GM08714 (cell line): Measurements from ENCODE around the gene TSPAN2.
A peak's percentile ranks its signal among the peaks of the same experiment; 100 is the strongest.

Experiments
- H3K4me3 ChIP-seq: fragments of 200-500 bp; sonication (Bioruptor generic); 2 replicates; pipeline ENCODE4 v1.5.1; 2014; ENCODE audit warnings: mild to moderate bottlenecking, low read length, inconsistent platforms
- ZNF274 ChIP-seq: IDR thresholded peaks from 2 replicates; pipeline ENCODE4 v1.6.1; 2012; ENCODE audit warnings: mild to moderate bottlenecking, low read depth, low read length

TSPAN2 gene

DNA sequence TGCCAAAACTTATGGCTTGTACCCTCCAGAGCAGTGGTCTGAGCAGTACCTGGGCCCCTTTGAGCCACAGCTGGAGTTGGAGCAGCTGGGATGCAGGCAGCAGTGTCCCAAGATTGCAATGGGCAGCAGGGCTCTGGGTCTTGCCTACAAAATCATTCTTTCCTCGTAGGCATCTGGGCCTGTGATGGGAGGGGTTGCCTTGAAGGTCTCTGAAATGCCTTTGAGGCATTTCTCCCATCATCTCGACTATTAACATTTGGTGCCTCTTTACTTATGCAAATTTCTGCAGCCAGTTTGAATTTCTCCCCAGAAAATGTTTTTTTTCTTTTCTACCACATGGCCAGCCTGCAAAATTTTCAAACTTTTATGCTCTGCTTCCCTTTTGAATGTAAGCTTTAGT is 31.0 kb upstream of the TSPAN2 start:
- H3K4me3 ChIP-seq = no peak overlapping the region
- no peak for TF ChIP-seq ZNF274

DNA sequence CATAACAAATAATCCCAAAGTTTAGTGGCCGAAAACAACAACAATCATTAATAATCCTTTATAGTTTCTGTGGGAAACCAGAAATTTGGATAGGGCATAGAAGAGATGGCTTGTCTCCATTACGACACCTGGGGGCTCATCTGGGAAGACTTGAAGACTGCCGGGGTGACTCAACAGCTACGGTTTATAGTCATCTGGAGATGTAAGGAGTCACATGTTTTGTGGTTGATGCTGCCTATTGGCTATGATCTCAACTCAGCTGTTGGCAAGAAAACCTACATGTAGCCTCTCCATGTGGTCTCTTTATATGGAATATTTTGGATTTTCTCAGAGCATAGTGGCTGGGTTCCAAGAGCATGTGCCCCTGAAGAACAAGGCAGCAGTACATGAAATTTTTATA is 29.3 kb upstream of the TSPAN2 start:
- no peak overlapping the region for H3K4me3 ChIP-seq
- no peak for TF ChIP-seq ZNF274

DNA sequence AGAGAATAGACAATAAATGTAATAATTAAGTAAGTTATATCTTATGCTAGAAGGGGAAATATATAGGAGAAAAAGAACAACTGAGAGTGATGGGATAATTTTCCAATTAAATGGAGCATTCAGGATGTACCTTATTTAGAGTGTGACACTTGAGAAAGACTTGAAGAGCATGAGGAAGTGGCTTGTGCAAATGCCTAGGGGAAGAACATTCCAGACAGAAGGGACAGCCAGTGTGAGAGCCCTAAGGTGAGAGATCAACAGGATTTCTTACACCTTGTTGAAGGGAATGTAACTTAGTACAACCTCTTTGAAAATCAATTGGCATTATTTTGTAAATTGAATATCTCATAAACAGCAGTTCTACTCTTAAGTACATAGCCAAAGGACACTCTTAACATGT is 28.8 kb upstream of the TSPAN2 start:
- TF ChIP-seq ZNF274 = no peak
- H3K4me3 ChIP-seq = no peak overlapping the region

DNA sequence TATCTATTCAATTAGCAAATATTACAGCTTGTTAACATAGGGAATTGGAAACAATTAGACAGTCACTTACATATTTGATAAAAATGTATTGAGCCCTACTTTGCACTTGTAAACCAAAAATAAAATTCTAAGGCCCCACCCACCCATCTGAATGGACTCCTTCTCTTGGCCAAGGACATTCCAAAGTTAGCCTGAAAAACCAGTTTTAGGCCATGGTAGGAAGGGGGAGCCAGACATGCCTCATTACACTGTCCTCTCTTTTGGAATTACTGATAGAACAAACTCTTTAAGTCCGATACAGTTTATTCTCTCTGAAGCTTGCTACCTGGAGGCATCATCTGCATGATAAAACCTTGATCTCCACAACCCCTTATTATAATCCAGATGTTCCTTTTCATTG is 28.0 kb upstream of the TSPAN2 start:
- TF ChIP-seq ZNF274 = no peak
- no peak overlapping the region for H3K4me3 ChIP-seq

DNA sequence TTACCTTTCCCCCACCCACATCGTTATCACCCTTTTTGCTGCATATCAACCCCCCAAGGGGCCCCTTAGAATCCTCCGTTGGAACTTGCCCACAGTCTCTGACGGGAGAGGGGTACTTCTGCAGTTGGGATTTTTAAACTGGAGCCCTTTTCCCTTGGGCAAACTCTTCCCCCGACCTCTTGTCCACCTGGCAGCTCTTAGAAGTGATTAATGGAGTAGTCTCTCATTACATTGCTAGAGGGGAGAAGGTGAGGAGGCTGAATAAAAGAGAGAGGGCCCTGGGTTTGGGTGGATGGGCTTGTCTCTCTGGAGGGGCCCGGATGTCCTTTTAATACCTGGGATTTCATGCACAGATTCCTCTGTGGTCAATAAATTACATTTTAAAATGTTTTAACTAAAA is 27.2 kb upstream of the TSPAN2 start:
- no peak for TF ChIP-seq ZNF274
- no peak overlapping the region for H3K4me3 ChIP-seq

DNA sequence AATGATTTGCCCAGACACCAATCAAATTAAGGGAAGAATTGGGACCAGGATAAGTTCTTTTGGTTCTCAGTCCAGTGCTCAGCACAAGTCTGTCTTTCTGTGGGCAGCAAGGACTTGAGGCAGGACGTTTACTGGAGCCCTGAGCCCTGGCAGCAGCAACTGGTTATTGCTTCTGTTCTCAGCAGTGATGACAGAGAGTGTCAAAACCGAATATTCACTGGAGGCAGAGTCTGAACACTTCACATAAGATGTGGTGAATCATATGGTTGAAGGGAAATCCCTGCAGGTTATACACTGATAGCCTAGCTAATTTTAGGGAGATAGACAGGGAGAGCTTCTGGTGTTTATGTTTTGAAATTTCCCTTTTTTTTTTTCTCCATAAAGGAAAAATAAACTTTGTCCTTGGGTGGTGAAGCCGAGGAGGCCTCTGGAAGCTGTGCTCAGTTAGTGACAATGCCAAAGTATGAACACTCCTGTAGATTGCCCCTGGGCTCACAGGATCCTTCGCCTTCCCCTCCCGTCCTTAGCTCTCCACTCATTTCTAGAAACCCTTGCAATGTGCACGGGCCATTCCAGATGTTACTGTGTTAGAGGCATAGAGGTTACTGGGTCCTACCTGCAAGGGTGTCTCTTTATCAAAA is 26.3 kb upstream of the TSPAN2 start:
- no peak overlapping the region for H3K4me3 ChIP-seq
- TF ChIP-seq ZNF274 = no peak

DNA sequence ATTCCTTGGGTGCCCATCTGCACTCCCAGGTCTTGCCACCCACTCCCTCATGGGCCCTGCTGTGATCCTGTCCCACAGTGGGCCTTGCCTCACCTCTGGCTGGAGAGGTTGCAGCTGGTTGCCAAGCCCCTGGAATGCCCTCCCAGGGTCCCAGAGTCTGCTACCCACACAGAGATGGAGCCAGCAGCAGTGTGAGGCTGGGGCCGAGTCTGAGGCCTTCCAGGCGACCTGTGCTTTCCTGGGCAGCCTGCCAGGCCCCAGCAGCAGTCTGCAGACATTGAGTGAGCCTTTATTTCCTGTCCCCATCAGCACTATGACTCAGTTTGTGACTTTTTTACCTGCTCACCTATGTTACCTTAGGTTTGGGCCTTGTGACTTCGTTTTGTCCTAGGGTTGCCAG is 25.0 kb upstream of the TSPAN2 start:
- H3K4me3 ChIP-seq = no peak overlapping the region
- TF ChIP-seq ZNF274 = no peak

DNA sequence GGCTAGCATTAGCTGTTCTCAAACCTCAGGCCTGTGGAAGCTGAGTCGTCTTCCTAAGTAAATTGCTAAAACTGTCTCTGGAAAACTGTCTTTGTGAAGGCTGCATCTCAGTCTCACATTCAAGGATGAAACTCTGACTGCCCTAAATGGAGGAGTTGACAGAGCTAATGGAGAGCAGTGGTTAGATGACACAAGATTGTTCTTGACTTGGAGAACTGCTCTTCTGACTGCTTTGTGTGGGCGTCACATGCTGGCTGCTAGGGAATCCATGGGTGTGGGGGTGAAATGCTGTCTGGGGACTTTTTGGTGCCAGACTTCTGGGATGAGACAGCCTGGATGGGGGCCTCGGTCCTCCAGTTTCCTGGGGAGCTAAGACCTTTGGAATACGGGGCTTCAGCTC is 24.5 kb upstream of the TSPAN2 start:
- H3K4me3 ChIP-seq = no peak overlapping the region
- TF ChIP-seq ZNF274 = no peak

DNA sequence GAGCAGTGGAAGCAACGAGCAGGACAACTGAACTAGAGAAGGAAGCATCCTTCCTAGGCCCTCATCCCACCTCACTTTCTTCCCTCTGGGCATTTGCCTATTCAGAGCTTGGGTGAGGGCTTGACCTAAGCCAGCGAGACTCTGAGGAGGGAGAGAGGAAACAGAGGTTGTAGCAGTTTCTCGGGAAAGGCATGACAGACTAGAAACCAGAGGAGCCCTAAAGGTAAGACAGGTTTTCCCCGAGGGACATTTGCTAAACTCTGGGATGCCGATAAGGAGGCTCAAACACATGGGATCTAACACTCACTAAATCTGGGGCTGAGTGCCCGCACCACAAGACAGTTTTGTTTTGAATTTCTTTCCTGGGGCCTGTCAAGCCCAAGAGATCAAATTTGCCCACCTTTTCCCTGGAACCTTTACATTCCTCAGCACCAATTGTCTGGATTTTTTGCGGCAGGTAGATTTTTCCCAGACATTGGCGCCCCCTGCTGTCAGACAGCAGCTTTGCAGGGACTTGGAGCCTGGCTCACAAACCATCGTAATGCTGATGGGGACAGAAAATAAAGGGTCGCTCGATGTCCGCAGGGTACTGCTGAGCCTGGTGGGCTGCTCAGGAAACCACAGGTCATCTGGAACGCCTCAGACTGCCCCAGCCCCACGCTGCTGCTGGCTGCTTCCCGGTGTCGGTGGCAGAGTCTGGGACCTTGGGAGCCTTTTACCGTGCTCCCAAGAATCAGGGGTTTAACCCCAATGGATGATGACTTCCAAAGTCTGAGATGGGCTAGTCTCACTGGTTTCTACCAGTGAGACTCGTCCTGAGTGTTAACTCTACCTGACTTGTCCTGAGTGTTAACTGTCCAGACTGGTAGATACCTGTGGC is 23.4 kb upstream of the TSPAN2 start:
- H3K4me3 ChIP-seq = no peak overlapping the region
- no peak for TF ChIP-seq ZNF274

DNA sequence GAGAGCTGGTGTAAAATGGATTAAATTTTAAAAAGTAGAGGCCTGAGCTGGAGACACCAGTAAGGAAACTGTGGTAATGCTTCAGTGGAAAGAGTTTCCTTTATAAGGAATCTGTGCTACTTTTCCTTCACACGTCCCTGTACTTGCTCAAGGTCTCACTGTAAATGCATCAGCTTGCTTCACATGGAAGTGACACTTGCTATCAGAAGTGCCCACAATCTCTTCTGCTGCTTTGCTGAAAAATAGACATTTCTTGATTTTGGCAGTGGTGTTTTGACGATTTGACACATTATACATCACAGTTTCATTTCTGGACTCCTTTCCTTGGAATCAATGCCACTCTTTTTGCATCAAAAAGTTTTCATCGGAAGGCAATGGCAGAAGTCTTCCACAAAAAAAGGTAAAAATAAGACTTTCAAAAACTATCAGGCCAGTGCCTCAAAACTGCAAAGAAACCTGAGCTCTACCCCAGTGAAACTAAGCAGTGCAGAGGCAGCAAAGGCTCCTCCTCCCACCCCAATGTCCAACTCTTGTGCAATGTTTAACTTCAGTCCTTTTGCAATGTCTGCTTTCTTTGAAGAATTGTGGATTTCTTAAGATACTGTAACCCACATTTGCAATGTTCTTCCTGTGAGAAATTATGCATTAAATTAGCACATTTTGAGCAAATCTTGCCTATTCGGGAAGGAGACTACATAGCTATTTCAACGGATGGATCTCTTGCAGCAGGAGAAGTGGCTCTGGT is 18.4 kb upstream of the TSPAN2 start:
- no peak for TF ChIP-seq ZNF274
- no peak overlapping the region for H3K4me3 ChIP-seq

DNA sequence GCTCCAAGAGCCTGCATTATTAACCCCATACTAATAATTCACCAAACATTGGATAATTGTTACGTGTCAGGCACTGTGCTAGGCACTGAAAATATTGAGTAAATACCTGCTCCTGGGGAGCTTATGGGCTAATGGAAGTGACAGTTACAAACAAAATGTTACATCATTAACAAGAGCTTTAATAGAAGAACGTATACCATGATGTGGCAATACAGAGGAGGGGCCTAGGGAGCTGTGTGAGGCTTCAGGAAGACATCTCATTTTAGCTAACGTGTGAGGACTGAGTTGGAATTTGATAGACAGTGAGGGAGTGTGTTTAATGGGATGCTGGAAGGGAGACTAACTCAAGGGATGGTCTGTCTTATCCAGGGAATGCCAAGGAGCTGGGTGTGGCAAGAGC is 16.5 kb upstream of the TSPAN2 start:
- TF ChIP-seq ZNF274 = no peak
- H3K4me3 ChIP-seq = no peak overlapping the region

DNA sequence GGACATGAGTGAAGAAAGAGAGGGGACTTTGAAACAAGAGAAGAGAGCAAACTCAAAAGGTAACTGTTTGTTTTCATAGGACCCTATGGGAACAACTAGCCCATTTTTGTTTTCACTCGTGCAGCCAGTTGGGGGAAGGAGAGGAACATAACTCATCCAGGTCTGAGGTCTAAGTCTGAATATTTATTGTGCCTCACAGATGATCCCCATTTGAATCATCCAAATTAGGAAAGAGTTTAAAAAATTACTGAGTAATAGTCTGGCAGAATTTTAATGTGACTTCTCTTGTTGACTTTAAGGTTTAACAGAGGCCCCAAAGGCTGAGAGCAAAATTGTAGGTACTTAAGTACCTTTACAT is 10.4 kb upstream of the TSPAN2 start:
- peak overlapping the region; percentile 74; the same call in 1 of the 2 replicates for H3K4me3 ChIP-seq

DNA sequence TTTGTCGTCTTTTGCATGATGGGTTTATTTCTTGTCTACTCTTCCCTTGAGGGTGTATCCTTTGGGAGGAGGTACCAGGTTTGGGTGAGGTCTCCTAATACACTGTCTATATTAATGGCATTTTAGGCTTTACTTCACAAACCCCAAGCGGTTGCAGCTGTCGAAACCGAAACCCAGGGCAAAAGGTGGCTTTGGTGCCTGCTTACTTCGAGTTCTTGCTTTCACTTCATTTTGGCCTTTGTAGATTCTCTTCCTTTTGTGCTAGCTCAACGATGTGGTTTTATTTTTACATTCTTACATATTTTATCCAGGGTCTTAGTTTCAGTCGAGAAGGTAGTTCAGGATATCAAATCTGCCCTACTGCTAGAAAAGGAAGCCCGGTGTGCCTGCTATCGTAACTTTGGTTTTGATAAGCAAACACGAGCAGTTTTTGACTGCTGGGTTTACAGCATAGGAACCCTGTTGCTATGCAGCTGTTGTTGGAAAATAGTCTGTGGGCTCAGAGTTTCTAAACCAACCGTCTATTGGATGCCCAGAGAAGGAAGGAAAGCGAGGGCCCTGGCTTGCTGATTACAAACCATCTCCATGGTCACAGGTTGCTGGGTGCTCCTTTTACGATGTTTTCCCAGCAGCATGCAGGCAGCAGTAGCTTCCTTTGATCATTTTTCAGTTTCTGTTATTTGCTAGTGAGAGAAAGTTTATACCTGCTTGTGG is 9.8 kb upstream of the TSPAN2 start:
- TF ChIP-seq ZNF274 = no peak
- peak overlapping the region; percentile 74 for H3K4me3 ChIP-seq

More for the DNA sequence above, 10.4 kb upstream of the TSPAN2 start:
- TF ChIP-seq ZNF274 = no peak

DNA sequence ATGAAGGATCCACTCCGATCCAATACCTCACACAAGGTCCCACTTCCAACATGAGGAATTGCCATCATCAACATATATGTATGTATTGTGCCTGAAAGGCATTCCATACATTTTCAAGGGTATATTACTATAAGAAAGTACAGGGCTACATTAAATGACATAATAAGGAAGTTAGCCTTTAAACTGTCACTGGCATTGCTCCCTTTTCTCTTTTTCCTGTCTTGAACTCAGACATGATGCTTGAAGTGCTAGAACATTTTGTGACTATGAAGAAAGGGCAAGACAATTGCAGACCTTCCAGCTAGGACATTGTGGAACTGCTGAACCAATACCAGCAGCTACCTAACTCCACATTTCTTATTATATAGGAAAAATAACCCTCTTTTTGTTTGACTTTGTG is 2.9 kb upstream of the TSPAN2 start:
- no peak overlapping the region for H3K4me3 ChIP-seq
- no peak for TF ChIP-seq ZNF274

DNA sequence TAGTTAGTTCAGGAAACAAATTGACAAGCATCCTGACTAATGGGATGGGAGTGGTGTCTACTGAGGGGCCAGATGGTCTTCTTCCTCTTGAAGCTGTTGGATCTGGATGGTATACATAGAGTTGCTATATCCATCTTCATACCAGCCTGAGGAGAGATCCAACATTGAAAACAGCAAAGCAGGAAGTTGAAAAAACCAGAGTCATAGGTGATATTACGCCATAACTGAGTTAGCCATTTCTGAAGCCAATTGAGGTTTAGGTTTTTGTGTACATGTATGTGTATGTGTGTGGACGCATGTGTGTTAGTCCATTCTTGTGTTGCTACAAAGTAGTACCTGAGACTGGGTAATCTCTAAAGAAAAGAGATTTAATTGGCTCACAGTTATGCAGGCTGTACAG is 2.3 kb upstream of the TSPAN2 start:
- no peak overlapping the region for H3K4me3 ChIP-seq
- no peak for TF ChIP-seq ZNF274
